GM18505 (cell line): ENCODE measurements around the gene CD8B2.
"Not testable (repeated sequence)": the region's sequence is repeated elsewhere in the genome, so short reads cannot be mapped to it uniquely, and the experiment has no call there.

Source experiments
- ATAC-seq: cut with Tn5 transposase; IDR thresholded peaks from one replicate; pipeline ENCODE4 v1.9.1; 2021; ENCODE audit not compliant: unreplicated experiment

The CD8B2 gene

GRCh38 chr2:106486551-106487385 lies at the start of gene CD8B2:
CD8B2 (plus strand) TSS chr2:106487364; CDS start chr2:106487427, 63 bp downstream.
- ATAC-seq: not testable (repeated sequence)

GRCh38 chr2:106461882-106462281 lies 25.3 kb upstream of the CD8B2 start:
- ATAC-seq: not testable (repeated sequence)

- not testable (repeated sequence) for ATAC-seq
Observed at GRCh38 chr2:106467516-106467915, 19.6 kb upstream of the CD8B2 start.

- ATAC-seq: not testable (repeated sequence)
Observed at GRCh38 chr2:106468107-106468506, 19.1 kb upstream of the CD8B2 start, which contains the start of gene RGPD3. RGPD3 (minus strand) TSS chr2:106468413; CDS start chr2:106468288, 125 bp downstream.

GRCh38 chr2:106470658-106471057 lies 16.5 kb upstream of the CD8B2 start:
- not testable (repeated sequence) for ATAC-seq

GRCh38 chr2:106477647-106478046 lies 9.5 kb upstream of the CD8B2 start:
- not testable (repeated sequence) for ATAC-seq

- not testable (repeated sequence) for ATAC-seq
Observed at GRCh38 chr2:106479563-106479962, 7.6 kb upstream of the CD8B2 start.

- not testable (repeated sequence) for ATAC-seq
Observed at GRCh38 chr2:106487386-106488191, 425 bp downstream of the CD8B2 start.

- ATAC-seq: not testable (repeated sequence)
Observed at GRCh38 chr2:106489701-106490100, 2.5 kb downstream of the CD8B2 start.

- not testable (repeated sequence) for ATAC-seq
Observed at GRCh38 chr2:106492399-106492798, 5.2 kb downstream of the CD8B2 start.

- not testable (repeated sequence) for ATAC-seq
Observed at GRCh38 chr2:106492913-106493312, 5.7 kb downstream of the CD8B2 start.

GRCh38 chr2:106498549-106498948 lies 11.4 kb downstream of the CD8B2 start:
- ATAC-seq: not testable (repeated sequence)

GRCh38 chr2:106500350-106500749 lies 13.2 kb downstream of the CD8B2 start:
- ATAC-seq: not testable (repeated sequence)

- not testable (repeated sequence) for ATAC-seq
Observed at GRCh38 chr2:106502351-106502750, 15.2 kb downstream of the CD8B2 start.

- not testable (repeated sequence) for ATAC-seq
Observed at GRCh38 chr2:106504192-106504591, 17.0 kb downstream of the CD8B2 start.

- ATAC-seq: not testable (repeated sequence)
Observed at GRCh38 chr2:106504787-106505186, 17.6 kb downstream of the CD8B2 start.

GRCh38 chr2:106506002-106506687 lies 19.0 kb downstream of the CD8B2 start:
- not testable (repeated sequence) for ATAC-seq

GRCh38 chr2:106508660-106509373 lies 21.7 kb downstream of the CD8B2 start:
- not testable (repeated sequence) for ATAC-seq

- ATAC-seq: not testable (repeated sequence)
Observed at GRCh38 chr2:106509374-106509770, 22.2 kb downstream of the CD8B2 start.

GRCh38 chr2:106510791-106511190 lies 23.6 kb downstream of the CD8B2 start:
- ATAC-seq: not testable (repeated sequence)
